T-helper 17 cell (primary cell): ENCODE results near the gene RASA3. TPM values are rescaled to one million over a fixed set of nuclear protein-coding genes. Genes with fewer than 3 reads are reported as not detected.
A peak's percentile ranks its signal among the peaks of the same experiment; 100 is the strongest.

ENCODE experiments used
- ATAC-seq: fragments of 150-1000 bp; cut with Tn5 transposase; 2 replicates; pipeline ENCODE4 v1.10.0; 2021; ENCODE audit warnings: mild to moderate bottlenecking, moderate library complexity
- DNase-seq, 3 donors: peaks; one replicate each; pipeline versions ENCODE4 v3.0.0 to v3.0.0-alpha.2; 2020 to 2021
- H3K9me3 ChIP-seq: one replicate; pipeline ENCODE4 v1.7.0; 2013; ENCODE audit warnings: low read length, mild to moderate bottlenecking; ENCODE audit not compliant: control insufficient read depth, poor library complexity, severe bottlenecking
- H3K27ac Mint-ChIP-seq: one replicate; pipeline ENCODE4 v1.8.0; 2022; ENCODE audit warnings: mild to moderate bottlenecking, moderate library complexity, mixed read lengths
- H3K27me3 Mint-ChIP-seq: one replicate; pipeline ENCODE4 v1.8.0; 2022; ENCODE audit warnings: mixed read lengths
- H3K36me3 Mint-ChIP-seq: one replicate; pipeline ENCODE4 v1.8.0; 2022; ENCODE audit warnings: low read depth, mixed read lengths
- H3K4me1 Mint-ChIP-seq: one replicate; pipeline ENCODE4 v1.8.0; 2022; ENCODE audit warnings: mild to moderate bottlenecking, mixed read lengths
- H3K4me3 Mint-ChIP-seq: one replicate; pipeline ENCODE4 v1.8.0; 2022; ENCODE audit warnings: mild to moderate bottlenecking, moderate library complexity, mixed read lengths
- total RNA-seq, 4 donors: library from RNA in 2 of 4; stranded (reverse) in 2 of 4; gene quantifications; one replicate each; pipeline ENCODE4 v1.2.3 and lab custom pipeline; 2022 to 2026

RASA3 gene
- total RNA-seq, 2 donors from 2014 or later: 204 to 215 TPM

DNA sequence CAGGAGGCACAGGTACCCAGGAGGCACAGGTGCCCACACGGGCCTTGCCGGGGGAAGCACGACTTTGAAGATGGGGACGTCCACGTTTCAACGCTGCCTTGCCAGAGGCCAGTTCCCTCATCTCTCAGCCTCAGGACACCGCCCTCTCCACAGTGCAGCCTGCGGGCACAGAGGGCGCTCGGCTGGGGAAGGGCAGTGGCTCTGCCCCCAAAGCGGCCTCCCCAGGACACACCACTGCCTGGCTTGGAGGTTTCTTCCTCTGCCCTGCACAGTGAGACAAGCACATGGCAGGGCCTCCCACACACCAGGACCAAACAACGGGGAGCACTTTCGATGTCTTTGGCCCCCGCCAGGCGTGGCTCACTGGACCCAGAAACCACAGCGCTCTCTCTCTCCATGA lies 73.0 kb downstream of the RASA3 start:
- Mint-ChIP-seq H3K27me3 (no peaks in the 10 kb centered on the region), H3K4me3 (no peak overlapping the region), H3K36me3 (peaks cover 6% of the 10 kb centered on the region), H3K27ac (peak overlapping the region; percentile 85), H3K4me1 (peaks cover 37% of the 10 kb centered on the region)
- H3K9me3 ChIP-seq: no peaks in the 10 kb centered on the region
- DNase-seq: no peak
- no peak for ATAC-seq

DNA sequence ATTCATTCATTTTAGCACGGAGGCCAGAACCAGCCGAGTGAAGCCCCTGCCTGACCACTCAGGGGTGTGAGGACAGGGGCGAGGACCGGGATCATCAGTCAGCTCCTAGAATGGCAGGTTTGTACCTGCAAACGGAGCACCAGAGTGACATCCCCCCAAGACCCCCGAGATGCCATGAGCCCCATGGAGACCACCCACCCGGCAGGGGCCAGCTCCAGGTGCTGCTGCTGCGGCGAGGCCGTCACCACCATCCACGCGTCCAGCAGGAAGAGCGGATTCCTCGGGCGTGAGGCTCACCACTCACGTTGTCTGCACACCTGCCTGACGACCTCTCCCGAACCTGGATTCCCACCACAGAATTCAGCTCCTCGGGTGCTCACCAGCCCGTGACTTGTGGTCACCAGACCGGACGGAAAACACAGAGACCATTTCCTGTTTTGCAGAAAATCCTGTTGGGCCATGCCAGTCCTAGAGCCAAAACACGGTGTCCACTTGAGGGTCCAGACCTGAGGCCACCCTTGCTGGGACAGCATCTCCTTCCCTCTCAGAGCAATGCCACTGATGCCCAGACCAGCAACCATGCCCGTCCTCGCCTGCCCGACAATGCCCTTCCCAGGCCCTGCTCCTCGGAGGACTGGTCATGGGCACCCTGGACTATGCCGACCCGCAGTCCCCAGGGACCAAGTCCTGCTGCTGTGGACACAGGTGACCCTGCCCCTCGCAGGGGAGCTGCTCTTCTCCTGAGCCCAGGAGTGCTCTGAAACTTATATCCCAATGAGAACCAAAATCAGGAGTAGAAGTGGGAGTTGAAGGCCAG lies 74.2 kb downstream of the RASA3 start:
- Mint-ChIP-seq H3K27me3 (no peaks in the 10 kb centered on the region), H3K4me3 (no peak overlapping the region), H3K36me3 (peaks cover 6% of the 10 kb centered on the region), H3K27ac (peak overlapping the region; percentile 85), H3K4me1 (peaks cover 30% of the 10 kb centered on the region)
- DNase-seq (no peak), ATAC-seq (no peak)
- H3K9me3 ChIP-seq: no peaks in the 10 kb centered on the region

DNA sequence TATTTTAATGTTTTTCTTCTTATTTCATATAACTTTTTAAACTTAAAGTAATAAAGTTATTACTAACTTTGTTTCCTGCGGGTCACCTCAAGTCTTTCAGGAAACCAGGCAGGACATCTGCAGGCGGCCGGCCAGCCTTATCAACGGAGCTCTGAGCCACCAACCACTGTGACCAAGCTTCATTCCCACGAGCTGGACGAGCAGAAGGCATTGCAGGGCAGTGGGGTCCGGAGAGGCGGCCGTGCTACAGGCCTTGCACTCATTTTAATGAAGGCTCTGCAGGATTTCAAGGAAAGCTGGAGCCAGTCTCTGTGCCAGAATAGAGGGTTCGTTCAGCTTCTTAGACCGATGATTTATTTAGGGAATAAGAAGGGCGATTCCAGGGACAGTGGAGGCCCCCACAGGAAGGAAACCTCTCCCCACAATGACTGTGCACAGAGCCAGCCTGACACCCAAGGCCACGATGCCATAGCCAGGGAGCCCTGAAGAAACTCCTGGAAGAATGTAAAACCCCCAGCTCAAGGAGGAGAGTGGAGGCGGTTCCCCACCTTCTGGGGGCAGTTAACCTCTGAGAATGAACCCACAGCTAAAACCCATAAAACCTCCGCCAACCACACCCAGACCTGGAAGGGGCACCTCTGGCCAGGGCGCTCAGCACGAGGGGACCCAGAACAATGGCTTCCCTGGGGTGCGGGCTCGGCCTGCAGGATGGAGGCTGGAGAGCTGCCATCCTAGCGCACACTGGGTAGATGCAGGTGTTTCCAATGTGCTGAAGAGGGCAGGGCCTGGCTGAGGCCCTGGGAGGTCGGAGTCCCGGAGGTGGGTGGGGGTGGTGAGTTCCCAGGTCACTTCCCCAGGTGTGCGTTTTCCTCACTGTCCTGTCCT lies 75.0 kb downstream of the RASA3 start:
- Mint-ChIP-seq H3K36me3 (peaks cover 6% of the 10 kb centered on the region), H3K27me3 (no peaks in the 10 kb centered on the region), H3K4me3 (peak overlapping the region; percentile 21), H3K27ac (peak overlapping the region; percentile 85), H3K4me1 (peaks cover 29% of the 10 kb centered on the region)
- ATAC-seq (no peak), DNase-seq (no peak)
- H3K9me3 ChIP-seq: no peaks in the 10 kb centered on the region

DNA sequence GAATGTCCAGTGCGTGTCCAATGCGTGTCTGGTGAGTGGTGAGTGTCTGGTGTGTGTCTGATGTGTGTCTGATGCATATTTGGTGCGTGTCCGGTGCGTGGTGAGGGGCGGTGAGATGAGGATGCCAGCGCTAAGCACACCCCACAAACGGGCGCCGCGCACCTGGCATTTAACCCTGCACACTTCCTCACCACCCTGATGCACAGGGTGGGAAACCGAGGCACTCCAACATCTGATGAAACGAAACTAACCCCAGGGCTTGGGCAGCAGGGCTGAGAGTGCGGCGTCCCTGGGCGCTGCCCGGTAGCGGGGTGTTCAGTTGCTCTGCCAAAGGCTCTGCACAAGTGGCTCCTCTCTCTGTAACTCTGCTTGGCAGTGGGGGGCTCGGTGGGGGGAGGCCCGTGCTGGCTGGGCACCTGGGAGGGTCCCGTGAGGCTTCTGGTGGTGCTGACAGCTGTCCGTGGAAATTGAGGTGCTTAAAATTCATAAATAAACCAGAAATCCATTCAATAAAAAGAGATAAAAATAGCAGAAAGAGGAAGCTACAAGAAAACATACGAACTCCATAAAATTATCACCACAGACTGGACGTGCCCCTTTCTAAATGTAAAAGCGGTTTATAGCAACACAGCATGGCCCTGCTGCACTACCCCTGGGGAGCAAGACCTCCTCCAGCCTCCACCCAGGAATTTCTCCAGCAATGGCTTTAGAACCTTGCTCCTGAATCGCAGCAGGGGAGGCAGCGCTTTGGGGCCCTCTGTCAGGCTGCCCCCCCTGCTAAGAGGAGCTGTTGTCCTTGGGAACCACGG lies 76.0 kb downstream of the RASA3 start:
- no peaks in the 10 kb centered on the region for H3K9me3 ChIP-seq
- no peaks in the 10 kb centered on the region for H3K27me3 Mint-ChIP-seq
- H3K4me1 Mint-ChIP-seq: peaks cover 26% of the 10 kb centered on the region
- H3K27ac Mint-ChIP-seq: peak overlapping the region; percentile 41
- no peak for DNase-seq
- ATAC-seq: no peak
- peak overlapping the region; percentile 15 for H3K4me3 Mint-ChIP-seq
- peaks cover 6% of the 10 kb centered on the region for H3K36me3 Mint-ChIP-seq

DNA sequence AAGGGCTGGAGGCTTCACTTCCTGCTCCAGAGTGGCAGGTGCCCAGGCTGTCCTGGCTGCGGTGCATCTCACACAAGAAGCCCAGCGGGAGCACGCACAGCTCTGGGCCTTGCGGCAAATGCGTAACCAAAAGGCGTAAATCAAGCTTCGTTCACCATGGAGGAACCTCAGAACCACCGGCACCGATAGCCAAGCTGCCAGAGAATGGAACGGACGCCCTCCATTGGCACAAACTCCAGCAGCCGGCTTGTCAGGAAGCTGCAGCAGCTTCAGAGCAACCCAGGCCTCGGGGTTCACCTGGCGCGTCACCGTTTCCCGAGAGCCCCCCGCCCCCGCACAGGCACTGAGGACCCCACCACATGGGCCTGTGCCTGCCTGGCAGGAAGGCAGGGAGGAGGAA lies 76.7 kb downstream of the RASA3 start:
- H3K9me3 ChIP-seq: no peaks in the 10 kb centered on the region
- H3K4me1 Mint-ChIP-seq: peaks cover 26% of the 10 kb centered on the region
- ATAC-seq: no peak
- H3K36me3 Mint-ChIP-seq: peaks cover 6% of the 10 kb centered on the region
- no peak overlapping the region for H3K4me3 Mint-ChIP-seq
- no peak for DNase-seq
- H3K27me3 Mint-ChIP-seq: no peaks in the 10 kb centered on the region
- no peak overlapping the region for H3K27ac Mint-ChIP-seq

DNA sequence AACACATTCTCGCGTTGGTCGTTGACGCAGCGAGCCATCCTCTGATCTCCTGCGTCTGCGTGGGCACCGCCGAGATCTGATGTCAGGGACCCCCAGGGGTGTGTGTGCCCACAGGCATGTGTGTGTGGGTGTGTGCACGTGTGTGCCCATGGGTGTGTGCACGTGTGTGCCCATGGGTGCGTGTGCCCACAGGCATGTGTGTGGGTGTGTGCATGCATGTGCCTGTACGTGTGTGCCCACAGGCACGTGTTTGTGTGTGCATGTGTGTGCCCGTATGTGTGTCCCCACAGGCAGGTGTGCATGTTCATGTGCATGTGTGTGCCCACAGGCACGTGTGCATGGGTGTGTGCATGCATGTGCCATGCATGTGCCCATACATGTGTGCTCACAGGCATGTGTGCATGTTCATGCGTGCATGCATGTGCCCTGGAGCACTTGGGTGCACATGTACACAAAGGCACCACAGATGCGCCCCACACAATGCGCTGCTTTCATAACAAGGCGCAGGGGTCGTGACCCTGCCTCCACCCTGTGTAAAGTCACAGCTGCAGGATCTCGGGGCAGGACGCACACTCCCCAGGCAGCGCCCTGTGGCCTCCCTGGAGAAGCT lies 77.5 kb downstream of the RASA3 start:
- DNase-seq (no peak), ATAC-seq (no peak)
- Mint-ChIP-seq H3K27ac (no peak overlapping the region), H3K4me3 (no peak overlapping the region), H3K4me1 (peaks cover 24% of the 10 kb centered on the region), H3K36me3 (peaks cover 5% of the 10 kb centered on the region), H3K27me3 (no peaks in the 10 kb centered on the region)
- no peaks in the 10 kb centered on the region for H3K9me3 ChIP-seq

DNA sequence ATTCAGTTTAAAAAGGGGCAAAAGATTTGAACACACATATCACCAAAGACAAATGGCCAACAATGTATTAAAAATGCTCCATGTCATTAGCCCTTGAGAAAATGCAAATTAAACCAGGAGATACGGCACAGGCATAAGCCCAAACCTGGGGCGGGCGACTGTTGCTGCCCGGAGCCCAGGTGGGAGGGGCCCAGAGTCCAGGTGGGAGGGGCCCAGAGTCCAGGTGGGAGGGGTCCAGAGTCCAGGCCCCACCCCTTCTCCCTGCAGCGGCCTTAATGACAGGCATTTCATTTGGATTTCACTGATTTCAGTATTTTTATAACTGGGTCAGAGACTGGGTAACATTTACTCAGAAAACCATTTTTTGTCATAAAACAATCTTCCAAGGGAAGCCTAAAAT lies 78.2 kb downstream of the RASA3 start:
- H3K4me3 Mint-ChIP-seq: no peak overlapping the region
- peaks cover 26% of the 10 kb centered on the region for H3K4me1 Mint-ChIP-seq
- no peak overlapping the region for H3K27ac Mint-ChIP-seq
- H3K9me3 ChIP-seq: no peaks in the 10 kb centered on the region
- H3K27me3 Mint-ChIP-seq: no peaks in the 10 kb centered on the region
- peak; percentile 46 for ATAC-seq
- DNase-seq: no peak
- H3K36me3 Mint-ChIP-seq: peaks cover 2% of the 10 kb centered on the region

DNA sequence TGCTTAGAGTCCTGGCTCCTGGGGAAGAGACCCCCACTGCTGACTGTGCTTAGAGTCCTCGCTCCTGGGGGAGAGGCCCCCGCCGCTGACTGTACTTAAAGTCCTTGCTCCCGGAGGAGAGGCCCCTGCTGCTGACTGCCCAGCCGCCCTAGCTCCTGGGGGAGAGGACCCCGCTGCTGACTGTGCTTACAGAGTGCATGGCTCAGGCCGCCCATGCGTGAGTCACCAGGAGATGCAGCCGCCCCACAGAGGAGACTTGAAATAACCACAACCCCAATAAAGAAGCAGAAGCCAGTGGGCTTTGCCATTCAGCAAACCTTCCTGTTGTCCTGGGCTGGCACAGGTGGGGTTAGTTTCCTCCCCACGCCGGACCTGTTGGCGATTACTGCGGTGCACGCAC lies 79.4 kb downstream of the RASA3 start:
- ATAC-seq (no peak), DNase-seq (no peak)
- Mint-ChIP-seq H3K4me1 (peaks cover 24% of the 10 kb centered on the region), H3K36me3 (peaks cover 2% of the 10 kb centered on the region), H3K4me3 (no peak overlapping the region), H3K27me3 (no peaks in the 10 kb centered on the region), H3K27ac (no peak overlapping the region)
- H3K9me3 ChIP-seq: no peaks in the 10 kb centered on the region

DNA sequence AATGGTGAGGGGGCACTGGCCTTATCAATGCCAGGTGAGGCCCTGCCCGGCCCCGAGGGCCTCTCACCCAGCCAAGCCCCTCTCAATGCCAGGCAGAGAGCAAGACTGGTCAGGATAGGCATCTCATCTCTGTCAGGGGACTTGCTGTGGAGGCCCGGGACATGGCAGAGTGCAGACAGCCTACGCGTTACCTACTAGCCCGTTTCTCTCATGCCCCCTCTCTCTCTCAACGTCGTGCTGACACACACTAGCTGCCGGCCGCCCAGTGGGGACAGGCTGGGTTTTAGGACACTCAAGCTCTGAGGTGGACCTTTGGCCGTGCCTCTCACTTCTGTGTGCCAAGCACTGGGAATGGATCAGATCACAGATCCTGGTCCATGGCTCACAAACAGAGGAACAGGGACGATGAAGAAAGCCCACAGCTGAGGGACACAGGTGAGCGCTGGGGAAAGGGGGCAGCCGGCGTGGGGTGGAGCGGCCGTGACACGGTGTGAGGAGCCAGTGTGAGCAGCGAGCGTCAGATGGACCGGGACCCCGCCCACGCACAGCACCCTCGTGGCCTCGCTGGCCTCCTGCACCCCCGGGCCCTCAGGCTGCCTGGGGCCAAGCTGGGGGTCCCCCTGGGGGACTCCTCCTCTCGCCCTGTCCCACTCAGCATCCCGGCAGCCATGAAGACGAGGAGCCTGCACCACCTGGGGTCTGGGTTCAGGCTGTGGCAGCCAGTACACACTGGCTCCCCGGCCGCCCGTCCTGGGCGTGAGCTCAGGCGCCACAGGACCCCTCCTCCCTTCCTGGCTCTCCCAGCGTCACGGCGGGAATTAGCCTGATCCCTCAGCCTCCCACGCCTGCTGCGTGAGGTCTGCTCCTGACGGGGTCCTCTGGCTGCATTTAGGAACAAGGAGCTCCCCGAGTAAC lies 81.6 kb downstream of the RASA3 start:
- Mint-ChIP-seq H3K4me3 (peak overlapping the region; percentile 31), H3K36me3 (no peaks in the 10 kb centered on the region), H3K4me1 (peaks cover 30% of the 10 kb centered on the region), H3K27ac (peak overlapping the region; percentile 29), H3K27me3 (no peaks in the 10 kb centered on the region)
- no peaks in the 10 kb centered on the region for H3K9me3 ChIP-seq
- DNase-seq (no peak), ATAC-seq (no peak)

DNA sequence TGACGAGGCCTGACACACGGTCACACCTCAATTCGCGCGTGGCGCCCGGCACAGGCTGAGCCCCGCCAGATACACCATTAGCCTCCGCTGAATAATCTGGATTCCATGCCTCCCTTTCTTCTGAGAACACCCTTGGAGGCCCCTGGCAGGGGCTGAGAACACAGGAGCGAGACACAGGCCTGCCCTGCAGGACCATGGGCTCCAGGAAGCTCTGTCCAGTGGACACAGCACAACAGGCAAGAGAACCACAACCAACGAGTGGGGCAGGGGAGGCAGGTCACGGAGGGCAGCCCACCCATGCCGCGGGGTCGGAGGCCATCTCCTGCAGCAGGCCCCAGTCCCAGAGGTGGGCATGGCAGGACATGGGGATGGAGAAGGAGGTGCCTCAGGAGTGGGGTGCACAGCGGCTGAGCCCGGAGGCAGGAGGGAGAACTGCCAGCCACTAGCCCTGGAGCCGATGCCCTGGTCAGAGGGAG lies 82.8 kb downstream of the RASA3 start:
- peak overlapping the region; percentile 93 for H3K27ac Mint-ChIP-seq
- peaks cover 37% of the 10 kb centered on the region for H3K4me1 Mint-ChIP-seq
- H3K27me3 Mint-ChIP-seq: no peaks in the 10 kb centered on the region
- H3K9me3 ChIP-seq: no peaks in the 10 kb centered on the region
- ATAC-seq (no peak), DNase-seq (no peak)
- H3K4me3 Mint-ChIP-seq: peak overlapping the region; percentile 88
- no peaks in the 10 kb centered on the region for H3K36me3 Mint-ChIP-seq

DNA sequence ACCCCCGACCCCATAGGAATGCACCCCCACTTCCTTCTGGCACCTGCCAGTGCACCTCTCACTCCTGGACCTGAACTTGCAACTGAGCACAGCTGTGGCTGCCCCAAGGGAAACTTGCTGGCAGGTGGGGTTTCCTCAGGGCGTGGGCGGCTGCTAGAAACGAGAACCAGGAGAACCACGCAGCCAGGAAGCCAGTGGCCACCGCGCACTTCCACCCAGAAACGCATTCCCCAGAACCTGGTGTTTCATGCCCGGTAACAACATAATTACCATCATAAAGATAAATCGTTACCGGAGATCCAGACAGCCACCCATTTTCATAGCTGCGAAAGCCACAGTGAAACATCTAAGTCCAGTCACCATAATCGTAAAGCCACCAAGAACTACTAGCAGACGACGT lies 83.4 kb downstream of the RASA3 start:
- peak overlapping the region; percentile 88 for H3K4me3 Mint-ChIP-seq
- peak overlapping the region; percentile 93 for H3K27ac Mint-ChIP-seq
- H3K4me1 Mint-ChIP-seq: peaks cover 40% of the 10 kb centered on the region
- H3K9me3 ChIP-seq: no peaks in the 10 kb centered on the region
- DNase-seq (peak in 1 of 3 donors; percentile 28), ATAC-seq (peak; percentile 76)
- H3K36me3 Mint-ChIP-seq: no peaks in the 10 kb centered on the region
- H3K27me3 Mint-ChIP-seq: no peaks in the 10 kb centered on the region

DNA sequence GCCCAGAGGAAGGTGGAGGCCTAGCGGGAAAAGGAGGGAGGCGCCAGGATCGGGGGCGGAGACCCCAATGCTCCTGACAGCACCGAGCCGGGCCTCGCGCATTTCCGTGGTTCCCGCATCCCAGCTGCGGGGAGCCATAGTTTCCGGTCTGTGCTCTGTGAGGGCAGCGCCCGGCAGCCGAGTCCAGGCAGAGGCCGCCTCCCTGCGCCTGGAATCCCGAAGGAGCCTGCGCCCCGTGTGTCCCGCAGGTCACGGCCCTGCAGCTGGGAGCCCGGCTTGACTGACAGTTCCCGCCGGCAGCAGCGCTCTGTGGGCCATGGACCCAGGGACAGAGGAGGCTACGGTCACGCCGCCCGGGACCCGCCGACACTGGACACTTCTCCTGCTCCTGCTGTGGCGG lies 84.0 kb downstream of the RASA3 start:
- no peaks in the 10 kb centered on the region for H3K9me3 ChIP-seq
- H3K27me3 Mint-ChIP-seq: no peaks in the 10 kb centered on the region
- peak overlapping the region; percentile 93 for H3K27ac Mint-ChIP-seq
- H3K4me3 Mint-ChIP-seq: peak overlapping the region; percentile 59
- peak; percentile 6 for ATAC-seq
- H3K4me1 Mint-ChIP-seq: peaks cover 39% of the 10 kb centered on the region
- DNase-seq: no peak
- no peaks in the 10 kb centered on the region for H3K36me3 Mint-ChIP-seq
